Measurements from ENCODE around the gene ANGEL2. TPM values are rescaled to one million over a fixed set of nuclear protein-coding genes. Genes with fewer than 3 reads are reported as not detected.

The ANGEL2 gene
- total and polyA plus RNA-seq, 2 experiments from 2014 or later: 15.2 to 49.6 TPM

DNA sequence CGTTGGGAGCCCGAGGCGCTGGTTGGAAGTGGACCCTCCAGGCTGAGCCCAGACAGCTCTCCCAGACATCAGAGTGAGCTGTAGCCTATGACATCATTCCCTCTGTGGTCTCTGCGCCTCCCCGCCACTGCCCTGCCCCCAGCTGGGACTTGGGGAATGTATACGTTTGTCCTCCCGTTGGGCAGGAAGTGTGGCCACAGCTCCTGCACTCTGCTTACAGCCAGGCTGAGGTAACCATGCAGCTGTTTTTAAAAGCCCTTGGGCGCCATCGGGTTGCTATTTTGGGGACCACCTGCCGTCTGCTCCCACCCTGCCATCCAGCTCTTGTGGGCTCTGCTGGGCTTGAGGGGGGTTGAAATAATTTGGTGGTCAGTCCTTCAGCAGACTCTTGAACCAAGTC, 57.5 kb downstream of the ANGEL2 start:
- H3K27ac ChIP-seq (ENCODE audit: low read depth): peak overlapping the region; percentile 85
- H3K4me1 Mint-ChIP-seq: peaks cover 72% of the 10 kb centered on the region
- no peaks in the 10 kb centered on the region; the same call in 2 of the 3 replicates for H3K9me3 Mint-ChIP-seq

More for the DNA sequence above, 57.5 kb downstream of the ANGEL2 start:
- peak overlapping the region; percentile 12; the same call in 1 of the 2 replicates for H3K4me2 ChIP-seq
- peak; percentile 7; the same call in 1 of the 3 replicates for ATAC-seq
- H3K36me3 Mint-ChIP-seq (ENCODE audit: low read depth): peaks cover 99% of the 10 kb centered on the region
- H3K36me3 ChIP-seq (ENCODE audit: insufficient read depth): peaks cover 97% of the 10 kb centered on the region
- H3K4me3 ChIP-seq: no peak overlapping the region
- TF ChIP-seq, protein P1, sequence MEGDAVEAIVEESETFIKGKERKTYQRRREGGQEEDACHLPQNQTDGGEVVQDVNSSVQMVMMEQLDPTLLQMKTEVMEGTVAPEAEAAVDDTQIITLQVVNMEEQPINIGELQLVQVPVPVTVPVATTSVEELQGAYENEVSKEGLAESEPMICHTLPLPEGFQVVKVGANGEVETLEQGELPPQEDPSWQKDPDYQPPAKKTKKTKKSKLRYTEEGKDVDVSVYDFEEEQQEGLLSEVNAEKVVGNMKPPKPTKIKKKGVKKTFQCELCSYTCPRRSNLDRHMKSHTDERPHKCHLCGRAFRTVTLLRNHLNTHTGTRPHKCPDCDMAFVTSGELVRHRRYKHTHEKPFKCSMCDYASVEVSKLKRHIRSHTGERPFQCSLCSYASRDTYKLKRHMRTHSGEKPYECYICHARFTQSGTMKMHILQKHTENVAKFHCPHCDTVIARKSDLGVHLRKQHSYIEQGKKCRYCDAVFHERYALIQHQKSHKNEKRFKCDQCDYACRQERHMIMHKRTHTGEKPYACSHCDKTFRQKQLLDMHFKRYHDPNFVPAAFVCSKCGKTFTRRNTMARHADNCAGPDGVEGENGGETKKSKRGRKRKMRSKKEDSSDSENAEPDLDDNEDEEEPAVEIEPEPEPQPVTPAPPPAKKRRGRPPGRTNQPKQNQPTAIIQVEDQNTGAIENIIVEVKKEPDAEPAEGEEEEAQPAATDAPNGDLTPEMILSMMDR (conservative IDR thresholded peaks at IDR 0.05; ENCODE audit: low read depth in 2 of 2): 0 out of 4 replicates have a peak, but pooled peaks of 1 of the 2 experiments have one; percentile 5
- TF ChIP-seq STAT1 (IDR thresholded peaks at IDR 0.05; ENCODE audit: unreplicated experiment): no peak
- no peak for TF ChIP-seq CREB1 (CRISPR knock-in tag; IDR thresholded peaks at IDR 0.05; ENCODE audit: low read depth)
- TF ChIP-seq, protein P2, sequence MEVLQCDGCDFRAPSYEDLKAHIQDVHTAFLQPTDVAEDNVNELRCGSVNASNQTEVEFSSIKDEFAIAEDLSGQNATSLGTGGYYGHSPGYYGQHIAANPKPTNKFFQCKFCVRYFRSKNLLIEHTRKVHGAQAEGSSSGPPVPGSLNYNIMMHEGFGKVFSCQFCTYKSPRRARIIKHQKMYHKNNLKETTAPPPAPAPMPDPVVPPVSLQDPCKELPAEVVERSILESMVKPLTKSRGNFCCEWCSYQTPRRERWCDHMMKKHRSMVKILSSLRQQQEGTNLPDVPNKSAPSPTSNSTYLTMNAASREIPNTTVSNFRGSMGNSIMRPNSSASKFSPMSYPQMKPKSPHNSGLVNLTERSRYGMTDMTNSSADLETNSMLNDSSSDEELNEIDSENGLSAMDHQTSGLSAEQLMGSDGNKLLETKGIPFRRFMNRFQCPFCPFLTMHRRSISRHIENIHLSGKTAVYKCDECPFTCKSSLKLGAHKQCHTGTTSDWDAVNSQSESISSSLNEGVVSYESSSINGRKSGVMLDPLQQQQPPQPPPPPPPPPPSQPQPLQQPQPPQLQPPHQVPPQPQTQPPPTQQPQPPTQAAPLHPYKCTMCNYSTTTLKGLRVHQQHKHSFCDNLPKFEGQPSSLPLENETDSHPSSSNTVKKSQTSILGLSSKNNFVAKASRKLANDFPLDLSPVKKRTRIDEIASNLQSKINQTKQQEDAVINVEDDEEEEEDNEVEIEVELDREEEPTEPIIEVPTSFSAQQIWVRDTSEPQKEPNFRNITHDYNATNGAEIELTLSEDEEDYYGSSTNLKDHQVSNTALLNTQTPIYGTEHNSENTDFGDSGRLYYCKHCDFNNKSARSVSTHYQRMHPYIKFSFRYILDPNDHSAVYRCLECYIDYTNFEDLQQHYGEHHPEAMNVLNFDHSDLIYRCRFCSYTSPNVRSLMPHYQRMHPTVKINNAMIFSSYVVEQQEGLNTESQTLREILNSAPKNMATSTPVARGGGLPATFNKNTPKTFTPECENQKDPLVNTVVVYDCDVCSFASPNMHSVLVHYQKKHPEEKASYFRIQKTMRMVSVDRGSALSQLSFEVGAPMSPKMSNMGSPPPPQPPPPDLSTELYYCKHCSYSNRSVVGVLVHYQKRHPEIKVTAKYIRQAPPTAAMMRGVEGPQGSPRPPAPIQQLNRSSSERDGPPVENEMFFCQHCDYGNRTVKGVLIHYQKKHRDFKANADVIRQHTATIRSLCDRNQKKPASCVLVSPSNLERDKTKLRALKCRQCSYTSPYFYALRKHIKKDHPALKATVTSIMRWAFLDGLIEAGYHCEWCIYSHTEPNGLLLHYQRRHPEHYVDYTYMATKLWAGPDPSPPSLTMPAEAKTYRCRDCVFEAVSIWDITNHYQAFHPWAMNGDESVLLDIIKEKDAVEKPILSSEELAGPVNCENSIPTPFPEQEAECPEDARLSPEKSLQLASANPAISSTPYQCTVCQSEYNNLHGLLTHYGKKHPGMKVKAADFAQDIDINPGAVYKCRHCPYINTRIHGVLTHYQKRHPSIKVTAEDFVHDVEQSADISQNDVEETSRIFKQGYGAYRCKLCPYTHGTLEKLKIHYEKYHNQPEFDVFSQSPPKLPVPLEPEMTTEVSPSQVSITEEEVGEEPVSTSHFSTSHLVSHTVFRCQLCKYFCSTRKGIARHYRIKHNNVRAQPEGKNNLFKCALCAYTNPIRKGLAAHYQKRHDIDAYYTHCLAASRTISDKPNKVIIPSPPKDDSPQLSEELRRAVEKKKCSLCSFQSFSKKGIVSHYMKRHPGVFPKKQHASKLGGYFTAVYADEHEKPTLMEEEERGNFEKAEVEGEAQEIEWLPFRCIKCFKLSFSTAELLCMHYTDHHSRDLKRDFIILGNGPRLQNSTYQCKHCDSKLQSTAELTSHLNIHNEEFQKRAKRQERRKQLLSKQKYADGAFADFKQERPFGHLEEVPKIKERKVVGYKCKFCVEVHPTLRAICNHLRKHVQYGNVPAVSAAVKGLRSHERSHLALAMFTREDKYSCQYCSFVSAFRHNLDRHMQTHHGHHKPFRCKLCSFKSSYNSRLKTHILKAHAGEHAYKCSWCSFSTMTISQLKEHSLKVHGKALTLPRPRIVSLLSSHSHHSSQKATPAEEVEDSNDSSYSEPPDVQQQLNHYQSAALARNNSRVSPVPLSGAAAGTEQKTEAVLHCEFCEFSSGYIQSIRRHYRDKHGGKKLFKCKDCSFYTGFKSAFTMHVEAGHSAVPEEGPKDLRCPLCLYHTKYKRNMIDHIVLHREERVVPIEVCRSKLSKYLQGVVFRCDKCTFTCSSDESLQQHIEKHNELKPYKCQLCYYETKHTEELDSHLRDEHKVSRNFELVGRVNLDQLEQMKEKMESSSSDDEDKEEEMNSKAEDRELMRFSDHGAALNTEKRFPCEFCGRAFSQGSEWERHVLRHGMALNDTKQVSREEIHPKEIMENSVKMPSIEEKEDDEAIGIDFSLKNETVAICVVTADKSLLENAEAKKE (CRISPR knock-in tag; IDR thresholded peaks at IDR 0.05): no peak
- TF ChIP-seq, protein P3, sequence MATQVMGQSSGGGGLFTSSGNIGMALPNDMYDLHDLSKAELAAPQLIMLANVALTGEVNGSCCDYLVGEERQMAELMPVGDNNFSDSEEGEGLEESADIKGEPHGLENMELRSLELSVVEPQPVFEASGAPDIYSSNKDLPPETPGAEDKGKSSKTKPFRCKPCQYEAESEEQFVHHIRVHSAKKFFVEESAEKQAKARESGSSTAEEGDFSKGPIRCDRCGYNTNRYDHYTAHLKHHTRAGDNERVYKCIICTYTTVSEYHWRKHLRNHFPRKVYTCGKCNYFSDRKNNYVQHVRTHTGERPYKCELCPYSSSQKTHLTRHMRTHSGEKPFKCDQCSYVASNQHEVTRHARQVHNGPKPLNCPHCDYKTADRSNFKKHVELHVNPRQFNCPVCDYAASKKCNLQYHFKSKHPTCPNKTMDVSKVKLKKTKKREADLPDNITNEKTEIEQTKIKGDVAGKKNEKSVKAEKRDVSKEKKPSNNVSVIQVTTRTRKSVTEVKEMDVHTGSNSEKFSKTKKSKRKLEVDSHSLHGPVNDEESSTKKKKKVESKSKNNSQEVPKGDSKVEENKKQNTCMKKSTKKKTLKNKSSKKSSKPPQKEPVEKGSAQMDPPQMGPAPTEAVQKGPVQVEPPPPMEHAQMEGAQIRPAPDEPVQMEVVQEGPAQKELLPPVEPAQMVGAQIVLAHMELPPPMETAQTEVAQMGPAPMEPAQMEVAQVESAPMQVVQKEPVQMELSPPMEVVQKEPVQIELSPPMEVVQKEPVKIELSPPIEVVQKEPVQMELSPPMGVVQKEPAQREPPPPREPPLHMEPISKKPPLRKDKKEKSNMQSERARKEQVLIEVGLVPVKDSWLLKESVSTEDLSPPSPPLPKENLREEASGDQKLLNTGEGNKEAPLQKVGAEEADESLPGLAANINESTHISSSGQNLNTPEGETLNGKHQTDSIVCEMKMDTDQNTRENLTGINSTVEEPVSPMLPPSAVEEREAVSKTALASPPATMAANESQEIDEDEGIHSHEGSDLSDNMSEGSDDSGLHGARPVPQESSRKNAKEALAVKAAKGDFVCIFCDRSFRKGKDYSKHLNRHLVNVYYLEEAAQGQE (IDR thresholded peaks at IDR 0.05; ENCODE audit: unreplicated experiment): no peak
- TF ChIP-seq NANOG (IDR thresholded peaks at IDR 0.05; ENCODE audit: borderline replicate concordance): no peak
- no peak for TF ChIP-seq ETS1 (IDR thresholded peaks at IDR 0.05)
- no peak for TF ChIP-seq EZH2phosphoT487 (IDR thresholded peaks at IDR 0.05; ENCODE audit: unreplicated experiment)
- H2AFZ ChIP-seq: no peak overlapping the region
- H3K4me1 ChIP-seq (ENCODE audit: insufficient read depth): peaks cover 70% of the 10 kb centered on the region
- H3K27ac Mint-ChIP-seq: no peak overlapping the region
- peaks cover 78% of the 10 kb centered on the region for H3K79me2 ChIP-seq (replicated peaks; ENCODE audit: insufficient read depth)
- peaks cover 36% of the 10 kb centered on the region for H3K27me3 Mint-ChIP-seq (ENCODE audit: insufficient read depth, low read depth, poor library complexity)
- H3K4me3 Mint-ChIP-seq: no peak overlapping the region
- H3K27me3 ChIP-seq (ENCODE audit: insufficient read depth): no peaks in the 10 kb centered on the region
- H4K20me1 ChIP-seq (replicated peaks; ENCODE audit: insufficient read depth): peaks cover 74% of the 10 kb centered on the region
- no peak for DNase-seq (ENCODE audit: low spot score)
- peaks cover 72% of the 10 kb centered on the region for H3F3A ChIP-seq (replicated peaks; ENCODE audit: low read depth)
- no peaks in the 10 kb centered on the region; the same call in 1 of the 2 replicates for H3K9me2 ChIP-seq (ENCODE audit: insufficient read depth)
